NK-92 treated with Interleukin-12 subunit alpha and Interleukin-12 subunit beta, amount 100 ng/mL, for 24 hours (cell line): ENCODE results near the gene RNF144A.
A peak's percentile ranks its signal among the peaks of the same experiment; 100 is the strongest.

Experiments
- DNase-seq: peaks from one replicate; lab custom pipeline; 2025; lab: John Stamatoyannopoulos, UW

The RNF144A gene

GRCh38 chr2:6908291-6908690, 8.9 kb upstream of the RNF144A start:
- no peak for DNase-seq

- peak; percentile 17 for DNase-seq
These were observed 7.5 kb upstream of the RNF144A start for GRCh38 chr2:6909431-6910385.

- no peak for DNase-seq
These were observed 5.5 kb upstream of the RNF144A start for GRCh38 chr2:6911721-6912120.

DNA sequence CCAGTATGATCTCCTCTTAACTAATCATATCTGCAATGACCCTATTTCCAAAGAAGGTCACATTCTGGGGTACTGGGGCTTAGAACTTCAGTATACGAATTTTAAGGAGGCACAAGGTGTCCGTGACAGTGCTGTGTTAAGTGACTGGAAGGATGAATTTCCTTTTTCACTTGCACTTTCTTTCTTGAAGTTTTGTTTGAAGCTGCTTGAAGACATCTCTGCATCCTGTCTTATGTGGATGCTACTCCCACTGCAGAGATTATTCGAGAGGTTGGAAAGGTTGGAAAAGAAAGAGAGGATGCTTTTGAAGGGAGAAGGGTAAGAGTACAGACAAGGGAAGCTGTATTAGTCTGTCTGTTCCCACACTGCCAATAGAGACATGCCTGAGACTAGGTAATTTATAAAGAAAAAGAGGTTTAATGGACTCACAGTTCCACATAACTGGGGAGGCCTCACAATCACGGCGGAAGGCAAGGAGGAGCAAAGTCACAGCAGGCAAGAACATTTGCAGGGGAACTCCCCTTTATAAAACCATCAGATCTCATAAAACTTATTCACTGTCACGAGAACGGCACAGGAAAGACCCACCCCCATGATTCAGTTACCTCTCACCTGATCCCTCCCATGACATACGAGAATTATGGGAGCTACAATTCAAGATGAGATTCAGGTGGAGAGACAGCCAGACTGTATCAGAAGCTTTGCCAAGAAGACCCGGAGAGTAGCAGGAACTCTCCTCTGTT, 3.6 kb upstream of the RNF144A start:
- DNase-seq = no peak

GRCh38 chr2:6914828-6915227, 2.4 kb upstream of the RNF144A start:
- no peak for DNase-seq

DNA sequence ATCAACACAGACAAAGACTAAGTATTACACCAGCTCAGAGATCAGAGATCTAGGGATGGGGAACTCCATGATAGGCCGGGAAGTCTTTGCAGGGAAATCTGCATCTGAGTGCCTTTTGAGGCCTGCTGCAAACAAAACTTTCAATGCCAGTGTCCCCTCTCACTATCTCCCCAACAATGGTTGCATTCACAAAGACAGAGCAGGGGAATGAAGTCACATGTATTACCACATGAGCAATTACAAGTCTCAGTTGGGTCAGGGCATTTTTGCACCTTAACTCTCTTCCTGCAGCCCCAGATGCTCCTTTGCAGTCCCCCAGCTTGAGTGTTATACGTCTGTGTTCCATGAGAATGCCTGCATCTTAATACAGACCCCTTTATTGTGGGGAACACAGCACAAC, 1.8 kb upstream of the RNF144A start:
- no peak for DNase-seq

GRCh38 chr2:6916224-6916623, 988 bp upstream of the RNF144A start:
- DNase-seq = no peak

DNA sequence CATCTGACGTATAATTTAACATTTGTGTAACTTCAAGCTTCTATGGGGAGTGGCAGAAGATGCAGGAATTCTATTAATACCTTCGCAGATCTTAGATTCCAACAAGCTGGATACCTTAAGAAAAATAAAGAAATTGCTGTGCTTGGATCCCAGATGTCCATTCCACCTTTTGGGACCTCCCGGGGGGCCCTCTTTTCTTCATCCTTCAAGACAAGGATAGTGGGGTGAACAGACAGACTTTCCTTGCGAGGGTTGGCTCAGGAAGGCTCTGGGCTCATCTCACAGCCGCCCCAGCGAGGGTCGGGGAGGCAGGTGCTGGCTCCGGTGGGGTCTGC, 509 bp upstream of the RNF144A start:
- DNase-seq = no peak

DNA sequence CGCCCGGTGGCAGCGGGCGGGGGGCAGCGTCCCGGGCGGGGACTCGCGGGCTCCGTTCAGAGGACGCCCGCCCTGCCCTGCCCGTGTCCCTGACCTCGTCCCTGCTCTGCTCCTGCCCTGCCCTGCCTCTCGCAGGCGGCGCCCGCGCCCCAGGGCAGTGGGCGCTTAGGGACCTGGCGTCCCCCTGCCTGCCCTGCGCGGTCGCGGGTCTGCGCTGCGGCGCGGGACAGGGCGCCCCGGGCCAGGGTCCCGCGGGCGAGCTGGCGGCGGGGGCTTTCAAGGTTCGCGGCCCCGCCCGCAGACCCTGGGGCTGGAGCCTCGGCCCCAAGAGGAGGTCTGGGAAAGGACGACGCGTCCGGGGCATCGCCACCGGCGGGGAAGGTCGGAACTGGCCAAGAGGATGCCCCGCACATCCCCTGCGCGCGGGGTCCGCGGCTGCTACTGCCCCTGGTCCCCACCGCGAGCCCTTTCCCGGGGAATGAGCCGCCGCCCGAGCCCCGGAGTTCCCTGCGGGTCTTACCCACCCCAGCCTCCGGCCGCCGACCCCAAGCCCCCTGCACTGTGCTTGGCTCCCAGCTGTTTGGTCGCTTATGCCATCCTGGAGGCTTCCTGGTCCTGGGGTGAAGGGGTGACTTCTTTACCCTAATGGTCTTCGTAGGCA, 679 bp downstream of the RNF144A start:
- no peak for DNase-seq

- DNase-seq = no peak
These were observed 2.9 kb downstream of the RNF144A start for GRCh38 chr2:6919901-6920742.

DNA sequence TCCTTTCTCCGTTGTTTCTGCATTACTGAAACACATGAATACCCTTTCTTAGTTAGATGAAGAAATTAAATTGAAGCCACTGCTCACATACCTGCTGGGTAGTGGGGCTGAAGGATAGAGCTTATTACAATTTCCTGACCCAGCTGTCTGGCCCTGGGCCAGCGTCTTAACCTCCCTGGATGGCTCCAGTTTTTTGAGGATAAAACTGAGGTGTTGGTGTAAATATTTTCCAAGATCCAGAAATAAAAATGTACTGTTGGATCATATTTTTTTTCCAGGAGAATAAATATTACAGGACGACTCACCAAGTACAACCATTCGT, 3.5 kb downstream of the RNF144A start:
- DNase-seq = no peak

GRCh38 chr2:6921321-6921922, 4.2 kb downstream of the RNF144A start:
- DNase-seq = no peak

DNA sequence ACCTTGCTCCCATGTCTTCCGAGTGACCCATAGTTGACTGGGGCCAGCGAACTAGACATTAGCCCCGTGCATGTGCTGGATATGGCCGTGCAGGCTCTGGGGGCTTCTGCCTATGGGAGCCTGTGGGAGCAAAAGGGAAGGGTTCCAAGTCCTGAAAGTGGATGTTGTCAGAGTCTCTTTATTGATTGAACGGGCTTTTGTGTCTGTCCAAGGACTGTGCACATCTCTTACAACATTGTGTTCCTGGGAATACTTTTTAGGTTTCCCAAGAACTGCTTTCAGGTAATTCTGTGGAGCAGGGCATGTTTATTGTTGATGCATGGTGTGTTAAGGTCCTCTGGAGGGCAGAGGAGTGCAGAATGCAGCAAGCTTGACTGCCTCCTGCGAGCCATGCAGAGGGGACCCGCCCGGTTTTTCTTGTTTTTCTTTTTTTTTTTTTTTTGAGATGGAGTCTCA, 5.0 kb downstream of the RNF144A start:
- DNase-seq = no peak

DNA sequence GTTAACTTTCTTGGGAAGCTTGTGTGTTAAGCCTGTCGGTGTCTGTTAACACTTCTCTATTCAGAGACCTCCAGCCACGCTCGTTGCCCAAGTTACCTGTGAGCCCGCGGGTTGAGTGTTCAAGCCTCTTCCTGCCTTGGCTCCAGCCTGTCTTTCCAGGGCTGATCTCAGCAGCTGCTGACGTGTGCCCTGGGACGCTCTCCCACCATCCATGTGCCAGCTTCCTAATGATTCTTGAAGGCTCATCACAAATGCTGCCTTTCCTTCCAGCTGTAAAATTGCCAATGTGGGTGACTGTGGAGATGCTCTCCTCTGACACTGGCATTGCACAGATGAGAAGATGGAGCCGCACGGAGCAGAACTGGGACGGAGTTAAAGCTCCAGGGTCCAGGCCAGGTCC, 6.1 kb downstream of the RNF144A start:
- DNase-seq = no peak

DNA sequence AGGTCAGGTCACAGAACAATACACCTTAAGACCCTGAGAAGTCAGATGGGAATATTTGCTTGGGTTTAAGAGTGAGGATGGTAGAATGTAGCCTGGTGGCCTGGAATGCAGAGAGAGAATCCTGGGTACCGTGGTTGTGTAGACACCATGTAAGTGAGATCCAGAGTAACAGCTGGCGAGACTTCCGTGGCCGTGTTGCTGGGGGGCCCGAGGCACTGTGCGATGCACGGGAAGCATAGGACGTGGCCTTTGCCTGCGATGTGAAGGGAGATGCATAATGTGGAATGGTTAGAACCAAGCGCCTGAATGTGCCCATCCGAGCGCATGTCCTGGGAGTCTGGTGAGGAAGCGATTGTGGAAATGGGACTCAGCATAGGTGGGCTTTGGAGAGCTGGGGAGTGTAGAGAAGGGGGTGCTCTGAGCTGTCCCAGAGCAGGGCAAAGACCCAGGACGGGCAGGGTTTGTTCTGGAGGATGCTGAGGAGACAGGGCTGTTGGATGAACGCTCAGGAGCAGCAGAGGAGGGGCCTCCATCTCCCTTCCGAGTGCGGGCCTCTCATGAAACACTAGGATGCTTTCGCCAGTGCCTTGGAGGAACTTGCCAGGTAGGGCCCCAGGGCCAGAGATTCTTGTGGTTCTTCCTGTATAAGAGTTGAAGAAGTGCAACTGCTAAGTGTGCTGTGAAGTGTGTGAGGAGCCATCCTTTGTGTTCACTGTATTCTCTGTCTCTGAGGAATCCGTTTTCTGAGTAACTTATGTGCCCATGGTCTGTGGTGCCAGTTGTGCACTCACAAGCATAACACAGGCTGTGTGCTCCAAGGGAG, 7.1 kb downstream of the RNF144A start:
- DNase-seq = no peak

DNA sequence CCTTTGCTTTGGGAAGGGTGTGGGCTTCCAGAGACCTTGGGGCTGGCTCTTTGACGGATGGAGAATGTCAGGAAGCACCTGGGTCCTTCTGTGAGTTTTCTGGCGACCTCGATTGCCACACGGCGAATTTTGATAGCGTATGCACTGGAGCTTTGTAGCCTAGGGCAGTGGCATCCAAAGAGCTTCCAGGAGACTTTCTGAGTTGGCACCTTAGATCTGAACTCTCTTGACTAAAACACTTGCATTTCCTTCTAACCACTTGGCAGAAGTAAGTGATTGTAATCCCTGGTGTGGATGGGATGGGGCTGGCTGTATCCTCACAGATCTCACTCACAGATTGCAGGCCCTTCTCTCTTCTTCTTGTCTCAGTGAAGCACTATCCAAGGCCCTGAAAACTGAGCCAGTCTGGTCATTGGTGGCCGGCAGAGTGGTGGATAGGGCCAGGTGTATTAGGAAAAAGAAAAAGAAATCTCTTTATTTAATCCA, 7.8 kb downstream of the RNF144A start:
- DNase-seq = no peak

- DNase-seq = no peak
These were observed 9.0 kb downstream of the RNF144A start for GRCh38 chr2:6926071-6926732.

DNA sequence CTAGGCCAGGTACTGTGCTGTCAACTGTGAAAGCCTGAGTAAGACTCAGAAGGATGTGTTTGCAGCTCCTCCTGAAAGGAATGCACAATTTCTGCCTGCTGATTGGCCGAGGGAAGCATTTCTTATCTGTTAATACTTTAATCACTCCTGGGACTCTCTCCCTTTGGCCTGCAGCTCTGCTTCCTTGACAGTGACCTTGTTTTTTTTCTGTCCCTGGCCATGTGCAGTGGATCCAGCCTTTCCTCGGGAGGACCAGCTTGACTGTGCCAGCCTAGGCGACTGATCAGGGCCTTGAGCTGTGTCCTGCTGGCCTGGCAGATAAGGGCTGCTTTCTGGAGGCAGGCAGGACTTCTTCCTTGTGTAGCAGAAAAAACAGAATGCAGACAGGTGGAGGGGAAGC, 10.0 kb downstream of the RNF144A start:
- no peak for DNase-seq

DNA sequence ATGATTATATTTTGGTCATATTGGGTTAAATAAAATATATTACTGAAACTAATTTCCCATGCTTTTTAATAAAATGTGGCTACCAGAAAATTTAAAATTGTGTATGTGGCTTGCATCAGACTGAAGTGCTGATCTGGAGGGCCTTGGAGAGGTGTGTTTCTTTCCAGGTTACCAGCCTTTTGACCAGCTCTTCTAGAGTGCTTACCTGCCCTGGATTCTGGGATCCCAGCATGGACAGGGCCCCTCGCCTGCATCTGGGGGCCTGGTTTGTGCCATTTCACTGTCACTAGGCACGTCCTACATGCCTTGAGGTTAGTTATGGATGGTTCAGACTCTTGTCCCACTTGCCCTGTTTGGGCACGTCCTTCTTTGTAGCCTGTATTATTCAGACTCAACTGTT, 10.5 kb downstream of the RNF144A start:
- no peak for DNase-seq

DNA sequence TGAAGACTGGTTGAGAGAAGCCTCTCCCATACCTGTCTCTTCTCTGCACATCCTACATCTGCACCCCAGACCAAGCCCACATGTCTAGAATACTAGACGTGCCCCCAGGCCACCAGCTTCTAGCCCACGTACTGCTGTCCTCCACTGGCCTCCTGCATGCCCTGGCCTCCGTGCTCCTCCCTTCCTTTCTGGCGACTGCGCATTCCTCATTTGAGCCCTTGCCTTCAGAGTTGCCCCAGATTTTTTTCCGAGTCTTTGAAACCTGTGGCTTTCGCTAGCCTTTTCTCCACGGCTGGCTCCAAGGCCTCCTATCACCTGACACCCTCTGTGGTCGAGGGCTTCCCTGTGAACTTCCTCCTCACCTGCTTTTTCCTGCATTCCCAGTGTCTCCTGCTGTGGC, 11.2 kb downstream of the RNF144A start:
- no peak for DNase-seq
